Bone marrow (tissue), 2 donors: ENCODE measurements around the gene NUP210L.
"Not testable (repeated sequence)": the region's sequence is repeated elsewhere in the genome, so short reads cannot be mapped to it uniquely, and the experiment has no call there.

ENCODE experiments used
- DNase-seq, 2 donors: peaks; one replicate each; lab custom pipeline; 2025; lab: John Stamatoyannopoulos, UW

NUP210L gene

DNA sequence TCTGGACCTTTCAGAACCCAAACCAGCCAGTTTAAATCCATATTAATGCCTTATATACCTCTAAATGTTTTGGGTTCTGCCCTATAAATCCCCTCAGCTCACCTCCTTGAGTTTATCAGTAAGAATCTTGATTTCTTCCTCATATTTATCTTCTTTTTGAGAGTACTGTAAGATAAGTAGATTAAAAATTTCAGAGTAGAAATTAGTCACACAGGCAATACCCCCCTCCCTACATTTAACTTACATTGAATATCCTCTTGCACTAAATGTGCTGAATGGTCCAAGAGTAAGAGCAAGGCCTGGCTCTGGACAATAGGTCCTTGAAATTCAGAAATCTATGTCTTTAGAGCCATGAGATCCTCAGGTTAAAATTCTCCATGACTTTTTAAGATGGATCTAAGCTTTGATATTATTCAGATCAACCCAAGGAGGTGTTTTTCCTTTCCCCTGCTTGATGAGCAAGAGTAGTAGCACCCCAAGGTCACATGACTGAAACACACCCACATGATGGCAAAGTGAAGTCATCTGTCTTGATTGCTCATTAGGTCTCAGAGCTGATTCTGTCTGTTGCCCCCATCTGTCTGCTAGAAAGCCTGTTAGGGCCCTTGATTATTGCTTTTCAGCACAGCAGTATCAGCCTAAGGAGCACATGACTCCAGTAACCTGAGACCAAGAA is 15.8 kb upstream of the NUP210L start:
- no peak for DNase-seq

- DNase-seq, result no peak
Observed at GRCh38 chr1:154167461-154167860, 12.6 kb upstream of the NUP210L start.

GRCh38 chr1:154166207-154166606 is 11.3 kb upstream of the NUP210L start:
- DNase-seq, result no peak

GRCh38 chr1:154159554-154159953 is 4.7 kb upstream of the NUP210L start:
- no peak for DNase-seq

DNA sequence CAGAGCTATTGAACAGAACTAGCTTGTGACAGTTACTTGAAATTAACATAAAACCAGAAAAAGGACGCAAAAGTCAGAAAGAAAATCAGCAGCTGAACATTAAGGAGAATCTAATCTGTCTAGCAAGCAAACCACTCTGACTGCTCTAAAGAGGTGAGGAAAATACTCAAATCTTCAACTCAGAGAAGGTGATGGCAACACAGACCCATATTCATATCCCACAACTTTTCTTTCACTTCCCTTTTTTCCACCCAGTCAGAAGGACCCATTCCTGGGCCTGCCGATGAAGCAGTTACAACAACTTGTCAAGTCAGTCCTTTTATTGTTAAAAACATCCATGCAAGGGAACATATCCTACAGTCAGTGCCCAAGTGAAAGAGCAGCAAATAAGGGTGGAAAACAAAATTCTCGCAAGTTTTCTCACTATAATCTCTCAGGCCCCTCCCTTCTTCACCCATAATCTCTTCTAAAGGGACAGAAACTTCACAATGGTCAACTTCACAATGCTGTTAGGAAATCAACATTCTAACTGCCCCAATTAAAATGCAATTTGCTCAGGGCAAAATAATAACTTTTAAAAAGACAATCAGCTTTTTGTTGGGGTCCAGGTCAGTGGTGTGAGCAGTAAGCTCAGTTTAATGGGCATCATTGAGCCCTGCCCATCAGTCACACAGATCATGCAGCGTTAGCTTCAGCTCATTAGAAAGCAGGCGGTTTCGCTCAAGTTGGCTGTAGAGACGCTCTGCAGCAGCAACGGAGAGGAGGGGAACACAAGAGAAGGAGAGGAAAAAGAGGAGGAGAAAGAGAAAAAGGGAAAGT is 3.6 kb upstream of the NUP210L start:
- no peak for DNase-seq

- no peak for DNase-seq
Observed at GRCh38 chr1:154157520-154158306, 2.8 kb upstream of the NUP210L start.

GRCh38 chr1:154155251-154155650 is 378 bp upstream of the NUP210L start:
- DNase-seq, result no peak

GRCh38 chr1:154154053-154154452 is 820 bp downstream of the NUP210L start:
- DNase-seq, result no peak

DNA sequence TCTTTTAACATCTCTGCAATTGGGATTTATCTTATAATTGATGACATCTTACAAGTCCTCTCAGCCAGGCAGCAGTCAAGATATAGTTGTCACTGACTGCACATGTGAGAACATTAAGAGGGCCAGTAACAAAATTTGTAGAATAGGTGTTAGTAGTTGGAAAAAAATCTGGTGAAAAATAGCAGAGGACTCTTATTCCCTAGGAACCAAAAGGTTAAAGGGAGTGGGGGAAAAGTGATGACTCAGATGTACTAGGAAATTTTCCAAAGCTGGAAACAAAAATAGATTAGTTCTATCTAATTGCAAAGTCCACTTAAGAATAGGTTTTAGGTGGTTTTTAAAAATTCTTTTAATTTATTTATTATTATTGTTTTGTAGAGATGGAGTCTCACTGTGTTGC is 3.6 kb downstream of the NUP210L start:
- no peak for DNase-seq

GRCh38 chr1:154148807-154149206 is 6.1 kb downstream of the NUP210L start:
- DNase-seq, result peak in 1 of 2 donors; percentile 47

- DNase-seq, result not testable (repeated sequence)
Observed at GRCh38 chr1:154147505-154147904, 7.4 kb downstream of the NUP210L start.

GRCh38 chr1:154145986-154146385 is 8.9 kb downstream of the NUP210L start:
- no peak for DNase-seq

DNA sequence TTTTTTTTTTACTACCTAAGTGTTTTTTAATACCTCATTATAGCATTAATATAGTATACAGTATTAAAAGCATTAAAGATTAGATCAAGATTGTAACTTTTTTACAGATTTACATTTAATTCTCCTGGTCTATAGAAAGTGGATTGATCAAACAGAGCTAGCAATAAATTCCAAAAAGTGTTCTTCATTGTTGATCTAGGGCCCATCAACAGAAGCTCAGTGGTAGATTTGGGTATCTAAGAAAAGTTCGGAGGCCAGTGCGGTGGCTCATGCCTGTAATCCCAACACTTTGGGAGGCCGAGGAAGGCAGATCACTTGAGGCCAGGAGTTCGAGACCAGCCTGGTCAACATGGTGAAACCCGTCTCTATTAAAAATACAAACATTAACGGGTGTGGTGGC is 12.5 kb downstream of the NUP210L start:
- DNase-seq, result no peak

DNA sequence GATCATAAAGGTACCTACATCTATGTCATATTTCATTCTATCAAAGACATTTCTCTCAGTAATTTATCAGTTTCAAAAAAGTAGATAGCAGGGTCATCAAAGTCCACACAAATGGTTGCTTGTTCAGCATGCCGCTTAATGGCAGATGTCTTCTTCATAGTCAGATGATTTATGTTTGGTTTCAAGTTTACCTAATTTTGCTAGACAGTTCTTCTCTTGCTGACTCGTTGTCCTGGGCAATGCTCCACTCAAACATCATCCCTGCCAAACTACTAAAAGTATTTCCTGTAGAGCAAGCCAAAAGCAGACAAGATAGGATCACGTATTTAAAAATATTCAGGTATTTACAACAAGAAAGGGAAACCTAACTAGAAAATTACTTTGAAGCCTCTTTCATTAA is 13.6 kb downstream of the NUP210L start:
- no peak for DNase-seq

- peak in 1 of 2 donors; percentile 7 for DNase-seq
Observed at GRCh38 chr1:154137888-154138287, 17.0 kb downstream of the NUP210L start.

- no peak for DNase-seq
Observed at GRCh38 chr1:154133256-154133655, 21.6 kb downstream of the NUP210L start.

- peak in 1 of 2 donors; percentile 27 for DNase-seq
Observed at GRCh38 chr1:154129391-154129970, 25.4 kb downstream of the NUP210L start.

GRCh38 chr1:154123205-154123604 is 31.7 kb downstream of the NUP210L start:
- DNase-seq, result not testable (repeated sequence)

- no peak for DNase-seq
Observed at GRCh38 chr1:154117642-154118041, 37.2 kb downstream of the NUP210L start.

DNA sequence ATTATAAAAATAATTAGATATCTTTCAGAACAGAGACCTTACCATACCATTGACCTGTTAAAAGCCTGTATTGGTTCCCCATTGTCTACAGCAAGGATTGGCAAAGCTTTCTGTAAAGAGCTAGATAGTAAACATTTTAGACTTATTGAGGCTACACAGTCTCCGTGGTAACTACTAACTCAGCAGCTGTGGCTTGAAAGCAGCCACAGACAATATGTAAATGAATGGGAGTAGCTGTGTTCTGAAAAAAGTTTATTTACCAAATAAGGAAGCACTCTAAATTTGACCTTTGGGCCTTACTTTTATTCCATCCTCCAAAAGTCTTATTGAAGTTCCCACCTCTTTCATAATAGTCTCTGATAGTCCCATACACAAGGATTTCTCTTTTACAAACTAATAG is 39.7 kb downstream of the NUP210L start:
- DNase-seq, result no peak

GRCh38 chr1:154104433-154105082 is 50.3 kb downstream of the NUP210L start:
- no peak for DNase-seq

GRCh38 chr1:154100141-154100540 is 54.7 kb downstream of the NUP210L start:
- DNase-seq, result not testable (repeated sequence)
